Tibial nerve (tissue), 4 donors: ENCODE data around the gene PRKACB.

Source experiments
- CTCF ChIP-seq, 5 experiments: fragments of 200-600 bp in 3 of 5; fragments of 450-650 bp in 2 of 5; sonication (generic) in 3 of 5; IDR thresholded peaks; one replicate each; pipeline ENCODE4 v1.5.1; 2016 to 2019; ENCODE audit warnings: antibody characterized with exemption in 5 of 5, mild to moderate bottlenecking in 3 of 5, moderate library complexity in 2 of 5
- EP300 ChIP-seq, 2 donors: sonication (generic); formaldehyde crosslinking; IDR thresholded peaks; one replicate each; pipeline ENCODE4 v1.6.1; 2017; ENCODE audit warnings: antibody characterized with exemption in 2 of 2, mild to moderate bottlenecking in 1 of 2
- POLR2A ChIP-seq, 2 donors: fragments of 450-650 bp; IDR thresholded peaks; one replicate each; pipeline ENCODE4 v1.6.1; 2017; ENCODE audit warnings: antibody characterized with exemption in 2 of 2, mild to moderate bottlenecking in 2 of 2, moderate library complexity in 2 of 2

- TF ChIP-seq POLR2A (IDR thresholded peaks at IDR 0.05) = no peak
- no peak for TF ChIP-seq CTCF (IDR thresholded peaks at IDR 0.05)
- TF ChIP-seq EP300 (IDR thresholded peaks at IDR 0.05) = no peak
These were observed 27.5 kb upstream of the PRKACB start for GRCh38 chr1:84116558-84116957.
